GM12864 (cell line): ENCODE data around the gene TRABD.
"Not testable (repeated sequence)": the region's sequence is repeated elsewhere in the genome, so short reads cannot be mapped to it uniquely, and the experiment has no call there.

Experiments
- DNase-seq: peaks from one replicate; pipeline ENCODE4 v3.0.0-alpha.2; 2011; ENCODE audit warnings: low read depth
- H3K4me3 ChIP-seq: 2 replicates; pipeline ENCODE4 v1.5.1; 2011; ENCODE audit warnings: mild to moderate bottlenecking, low read depth, low read length, control low read depth
- CTCF ChIP-seq: IDR thresholded peaks from 2 replicates; pipeline ENCODE4 v1.5.1; 2011; ENCODE audit warnings: low read depth, mild to moderate bottlenecking, moderate library complexity, low read length, control low read depth, inconsistent platforms; ENCODE audit errors: missing control alignments

The TRABD gene

GRCh38 chr22:50185375-50186087 is at the start of gene TRABD:
TRABD (plus strand) TSS chr22:50185913; CDS start chr22:50193061, 7,148 bp downstream.
- no peak for TF ChIP-seq CTCF
- H3K4me3 ChIP-seq, result peak within 1 kb of the TSS; percentile 72
- peak; percentile 56 for DNase-seq

GRCh38 chr22:50136581-50137015 is 49.1 kb upstream of the TRABD start:
- DNase-seq, result no peak
- TF ChIP-seq CTCF, result no peak
- H3K4me3 ChIP-seq, result no peak overlapping the region

- not testable (repeated sequence) for H3K4me3 ChIP-seq, DNase-seq
Measured at GRCh38 chr22:50137277-50137676, 48.4 kb upstream of the TRABD start.

GRCh38 chr22:50138041-50138440 is 47.7 kb upstream of the TRABD start:
- no peak for TF ChIP-seq CTCF
- H3K4me3 ChIP-seq, result no peak overlapping the region
- no peak for DNase-seq

- no peak for TF ChIP-seq CTCF
- no peak for DNase-seq
- no peak overlapping the region for H3K4me3 ChIP-seq
Measured at GRCh38 chr22:50138988-50139387, 46.7 kb upstream of the TRABD start.

GRCh38 chr22:50139843-50140415 is 45.8 kb upstream of the TRABD start:
- DNase-seq, result no peak
- no peak overlapping the region for H3K4me3 ChIP-seq
- TF ChIP-seq CTCF, result no peak

- TF ChIP-seq CTCF, result no peak
- no peak overlapping the region for H3K4me3 ChIP-seq
- DNase-seq, result no peak
Measured at GRCh38 chr22:50140615-50141014, 45.1 kb upstream of the TRABD start.
